HepG2 (cell line): ENCODE data around the gene DACT2. TPM values are rescaled to one million over a fixed set of nuclear protein-coding genes. Genes with fewer than 3 reads are reported as not detected.

ENCODE experiments used
- ATAC-seq: fragments of 200-7000 bp; cut with Tn5 transposase; 3 replicates; pipeline ENCODE4 v1.9.1; 2020; ENCODE audit warnings: mild to moderate bottlenecking, moderate library complexity
- BruUV-seq: library from RNA; stranded (reverse); fragments of 400-500 nt; replicated peaks from 2 replicates; lab custom pipeline; 2021; lab: Mats Ljungman, UMichigan
- CTCF ChIA-PET: fragments of 300-600 bp; formaldehyde crosslinking; extraction: SDS; loops from one replicate; lab custom pipeline; 2021; ENCODE audit warnings: low total read pairs, inconsistent platforms, low intra/inter-chr PET ratio; lab: Yijun Ruan, JAX
- POLR2A ChIA-PET: fragments of 350-600 bp; sonication (Branson Sonifier 250); formaldehyde crosslinking; loops from one replicate; lab custom pipeline; 2020; ENCODE audit warnings: antibody characterized with exemption, inconsistent platforms; lab: Yijun Ruan, JAX
- DNase-seq: peaks from one replicate; pipeline ENCODE4 v3.0.0-alpha.2; 2015; ENCODE audit warnings: low spot score
- FAIRE-seq: peaks from 3 replicates; lab custom pipeline; 2011; peaks lifted over from hg19 to GRCh38; lab: Jason Lieb, UNC
- H2AFZ ChIP-seq: one replicate; pipeline ENCODE4 v1.6.1; 2011; ENCODE audit warnings: low read length, inconsistent platforms
- H3K27ac ChIP-seq: fragments of 300-600 bp; 3 replicates; pipeline ENCODE4 v1.8.0; 2011; ENCODE audit warnings: mixed run types, mild to moderate bottlenecking, mixed read lengths, low read length, inconsistent platforms; ENCODE audit not compliant: insufficient read depth; ENCODE audit errors: extremely low read length
- H3K27me3 ChIP-seq, 2 experiments: fragments of 200-600 bp in 1 of 2; 2 replicates in 1 of 2; 3 replicates in 1 of 2; pipeline versions ENCODE4 v1.6.0 to v1.8.0; 2011; ENCODE audit warnings: low read length in 2 of 2, mild to moderate bottlenecking in 2 of 2, moderate library complexity in 2 of 2, inconsistent platforms in 1 of 2; ENCODE audit not compliant: insufficient read depth in 2 of 2, control insufficient read depth in 1 of 2
- H3K36me3 ChIP-seq, 2 experiments: fragments of 200-600 bp in 1 of 2; replicated peaks in 1 of 2; 2 replicates in 1 of 2; 3 replicates in 1 of 2; pipeline versions ENCODE4 v1.5.1 to v1.8.0; 2011; ENCODE audit warnings: low read length in 2 of 2, inconsistent platforms in 1 of 2; ENCODE audit not compliant: insufficient read depth in 2 of 2, control insufficient read depth in 1 of 2
- H3K4me1 ChIP-seq: 2 replicates; pipeline ENCODE4 v1.5.1; 2012; ENCODE audit warnings: low read length, inconsistent platforms; ENCODE audit not compliant: insufficient read depth
- H3K4me2 ChIP-seq: 2 replicates; pipeline ENCODE4 v1.6.0; 2011; ENCODE audit warnings: low read depth, low read length, inconsistent platforms
- H3K4me3 ChIP-seq, 3 experiments: fragments of 200-600 bp in 1 of 3; sonication (generic), shearing (Covaris generic) in 1 of 3; replicated peaks in 1 of 3; 2 replicates each; pipeline ENCODE4 v1.5.1; 2011 to 2016; ENCODE audit warnings: low read length in 3 of 3, inconsistent platforms in 2 of 3, low read depth in 2 of 3, mild to moderate bottlenecking in 2 of 3, control low read depth in 1 of 3, mixed read lengths in 1 of 3; ENCODE audit not compliant: insufficient read depth in 1 of 3
- H3K79me2 ChIP-seq: one replicate; pipeline ENCODE4 v1.6.1; 2011; ENCODE audit warnings: low read length, inconsistent platforms; ENCODE audit not compliant: insufficient read depth
- H3K9ac ChIP-seq: 2 replicates; pipeline ENCODE4 v1.6.0; 2011; ENCODE audit warnings: mild to moderate bottlenecking, low read depth, low read length, inconsistent platforms; ENCODE audit not compliant: insufficient read depth
- H3K9me3 ChIP-seq: 2 replicates; pipeline ENCODE4 v1.5.1; 2012; ENCODE audit warnings: mild to moderate bottlenecking, low read length
- H4K20me1 ChIP-seq: 2 replicates; pipeline ENCODE4 v1.6.0; 2011; ENCODE audit warnings: inconsistent platforms, mild to moderate bottlenecking, low read length, moderate library complexity; ENCODE audit not compliant: insufficient read depth
- ARID2 ChIP-seq: sonication (generic); formaldehyde crosslinking; IDR thresholded peaks from 2 replicates; pipeline ENCODE4 v1.8.1; 2022; ENCODE audit warnings: mild to moderate bottlenecking, missing genetic modification reagents, borderline replicate concordance
- ATF2 ChIP-seq: sonication (generic); formaldehyde crosslinking; IDR thresholded peaks from 2 replicates; pipeline ENCODE4 v1.4.0; 2020; ENCODE audit warnings: missing genetic modification reagents
- ATF6 ChIP-seq: sonication (generic); formaldehyde crosslinking; conservative IDR thresholded peaks from 2 replicates; pipeline ENCODE4 v1.4.0; 2020; ENCODE audit warnings: missing genetic modification reagents
- HCFC1 ChIP-seq: fragments of 150-350 bp; IDR thresholded peaks from 2 replicates; pipeline ENCODE4 v1.6.1; 2014; ENCODE audit warnings: low read depth, low read length
- NCOA2 ChIP-seq: sonication (generic); formaldehyde crosslinking; IDR thresholded peaks from 2 replicates; pipeline ENCODE4 v1.8.0; 2022; ENCODE audit warnings: inconsistent platforms
- SIN3A ChIP-seq: IDR thresholded peaks from 2 replicates; pipeline ENCODE4 v1.6.1; 2011; ENCODE audit warnings: low read depth, mild to moderate bottlenecking, control low read depth, low read length, borderline replicate concordance
- SMAD1 ChIP-seq: sonication (generic); formaldehyde crosslinking; IDR thresholded peaks from 2 replicates; pipeline ENCODE4 v1.4.0; 2020; ENCODE audit warnings: missing genetic modification reagents, low read depth, mild to moderate bottlenecking, borderline replicate concordance
- TOPORS ChIP-seq: sonication (generic); formaldehyde crosslinking; IDR thresholded peaks from 2 replicates; pipeline ENCODE4 v1.8.0; 2023; ENCODE audit warnings: mild to moderate bottlenecking, missing genetic modification reagents
- ZKSCAN1 ChIP-seq: fragments of 150-350 bp; IDR thresholded peaks from 2 replicates; pipeline ENCODE4 v1.6.1; 2014; ENCODE audit warnings: low read length
- ZNF180 ChIP-seq: sonication (generic); formaldehyde crosslinking; IDR thresholded peaks from 2 replicates; pipeline ENCODE4 v1.4.0; 2020; ENCODE audit warnings: low read depth, missing genetic modification reagents, borderline replicate concordance
- ZNF431 ChIP-seq: sonication (generic); formaldehyde crosslinking; IDR thresholded peaks from 2 replicates; pipeline ENCODE4 v1.9.0; 2022; ENCODE audit warnings: missing genetic modification reagents, low read depth, mild to moderate bottlenecking, borderline replicate concordance
- ZSCAN21 ChIP-seq: sonication (generic); formaldehyde crosslinking; IDR thresholded peaks from 2 replicates; pipeline ENCODE4 v1.8.0; 2022; ENCODE audit warnings: mild to moderate bottlenecking, missing genetic modification reagents, moderate library complexity, borderline replicate concordance
- WGBS: methylation state at CpG from one replicate; pipeline ENCODE4 v1.1.6; 2017; ENCODE audit warnings: low lambda C conversion rate; 5-methylcytosine and 5-hydroxymethylcytosine counted together
- in situ Hi-C: cut with HindIII; loops from 2 replicates; pipeline ENCODE4 v1.10.0; 2017; ENCODE audit warnings: low pct_unique_long_range_greater_than_20kb; ENCODE audit not compliant: extremely low pct_ligation_motif_present
- intact Hi-C: fragments of 100-400 bp; cut with micrococcal nuclease; formaldehyde crosslinking; loops from one replicate; pipeline ENCODE4 v1.10.0; 2022; ENCODE audit not compliant: unreplicated experiment
- polyA plus RNA-seq, 8 experiments: library from polyadenylated mRNA; depleted of rRNA in 3 of 8; stranded (reverse) in 7 of 8; unstranded in 1 of 8; fragments of >200 nt; fragmentation: Illumina TruSeq in 4 of 8; extraction: Trizol in 4 of 8; gene quantifications; 2 replicates each; pipeline versions ENCODE4 v1.2.1 to v1.2.3, GENCODE V29; 2011 to 2016; ENCODE audit warnings: low read depth in 4 of 8, missing spikeins in 1 of 8, mixed read lengths in 1 of 8; ENCODE audit not compliant: insufficient read depth in 1 of 8
- total RNA-seq, 5 experiments: library from RNA; depleted of rRNA; stranded (reverse); fragments of >200 nt; fragmentation: Illumina TruSeq; extraction: Trizol; gene quantifications; 2 replicates each; pipeline ENCODE4 v1.2.3, GENCODE V29; 2016; ENCODE audit warnings: low read depth in 1 of 5

DACT2 gene
- total and polyA plus RNA-seq, 2 of the 13 experiments (the other 11 are each of a cell fraction or from before 2014, with no cell fraction given), result 0.15 TPM; not detected in 1

GRCh38 chr6:168278904-168279303 is 40.7 kb downstream of the DACT2 start:
- DNase-seq, result no peak
- POLR2A ChIA-PET, result interaction anchor here (0.9 kb wide), 1 partner anchor 23 kb away, joined by 4 read pairs; no protein-coding TSS in a partner anchor
- FAIRE-seq, result no peak

More at GRCh38 chr6:168278904-168279303, 40.7 kb downstream of the DACT2 start:
- Histone ChIP-seq H3K79me2 (no peaks in the 10 kb centered on the region), H3K4me3 (no peak overlapping the region), H3K27ac (no peak overlapping the region), H3K27me3 (no peaks in the 10 kb centered on the region), H3K9me3 (no peaks in the 10 kb centered on the region), H3K36me3 (no peaks in the 10 kb centered on the region), H2AFZ (no peak overlapping the region), H3K4me1 (peaks cover 62% of the 10 kb centered on the region), H4K20me1 (no peaks in the 10 kb centered on the region), H3K9ac (no peak overlapping the region), H3K4me2 (no peak overlapping the region)
- in situ Hi-C loops, result no loop called here
- 80% methylated on average over 14 of the region's 15 CpGs for whole genome bisulfite sequencing
- intact Hi-C loops, result no loop called here
- no TSS peak for BruUV-seq
- TF ChIP-seq HCFC1 (no peak), ATF6 (no peak), ZKSCAN1 (no peak), ATF2 (CRISPR knock-in tag) (no peak), ZSCAN21 (CRISPR knock-in tag) (no peak), ARID2 (no peak), TOPORS (no peak), ZNF431 (CRISPR knock-in tag) (no peak), SMAD1 (no peak), SIN3A (no peak), ZNF180 (CRISPR knock-in tag) (no peak), NCOA2 (no peak)
- ATAC-seq, result no peak
- CTCF ChIA-PET, result no interaction called here
